ENCODE data around the gene OR2D2.
"Not testable (repeated sequence)": the region's sequence is repeated elsewhere in the genome, so short reads cannot be mapped to it uniquely, and the experiment has no call there.

OR2D2 gene

GRCh38 chr11:6892400-6892799, at the start of gene OR2D2:
Gene OR2D2 (minus strand): TSS chr11:6892500. CDS start chr11:6892500, 0 bp downstream.
- no peak for DNase-seq (ENCODE audit: extremely low read depth in 1 of 2, low read depth in 1 of 2)

DNA sequence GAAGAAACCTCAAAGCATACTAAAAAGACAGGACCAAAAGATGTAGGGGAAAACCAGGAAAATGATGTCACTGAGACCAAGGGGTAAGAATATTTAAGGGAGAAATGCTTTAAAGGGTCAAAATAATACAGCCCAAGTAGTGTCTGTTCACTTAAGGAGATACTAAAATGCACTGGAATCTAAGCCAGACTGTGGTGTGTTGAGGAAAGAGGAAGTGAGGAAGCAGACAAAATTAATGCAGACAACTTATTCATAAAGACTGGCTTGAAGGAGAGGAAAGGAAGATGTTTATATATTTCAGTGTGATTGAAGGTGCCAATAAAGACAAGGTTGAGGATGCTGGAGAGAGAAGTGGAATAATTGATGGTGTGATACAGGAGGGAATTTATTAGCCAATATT, 49.7 kb upstream of the OR2D2 start:
- DNase-seq (ENCODE audit: extremely low read depth in 1 of 2, low read depth in 1 of 2), result no peak

DNA sequence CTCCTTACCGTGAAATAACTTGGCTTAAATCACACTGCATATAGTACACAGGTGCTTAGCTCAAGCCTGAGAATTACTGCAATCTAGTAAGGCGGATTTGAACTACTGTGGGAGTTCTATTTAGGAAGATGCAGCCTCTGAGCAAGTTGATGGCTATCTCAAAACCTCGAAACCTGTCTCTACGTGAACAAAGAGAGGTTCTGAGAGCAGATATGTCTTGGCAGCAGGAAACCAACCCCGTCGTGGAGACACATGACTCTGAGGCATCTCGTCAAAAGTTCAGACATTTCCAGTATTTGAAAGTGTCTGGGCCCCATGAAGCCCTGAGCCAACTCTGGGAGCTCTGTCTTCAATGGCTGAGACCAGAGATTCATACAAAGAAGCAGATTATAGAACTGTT, 39.8 kb upstream of the OR2D2 start:
- DNase-seq (ENCODE audit: extremely low read depth in 1 of 2, low read depth in 1 of 2), result no peak

DNA sequence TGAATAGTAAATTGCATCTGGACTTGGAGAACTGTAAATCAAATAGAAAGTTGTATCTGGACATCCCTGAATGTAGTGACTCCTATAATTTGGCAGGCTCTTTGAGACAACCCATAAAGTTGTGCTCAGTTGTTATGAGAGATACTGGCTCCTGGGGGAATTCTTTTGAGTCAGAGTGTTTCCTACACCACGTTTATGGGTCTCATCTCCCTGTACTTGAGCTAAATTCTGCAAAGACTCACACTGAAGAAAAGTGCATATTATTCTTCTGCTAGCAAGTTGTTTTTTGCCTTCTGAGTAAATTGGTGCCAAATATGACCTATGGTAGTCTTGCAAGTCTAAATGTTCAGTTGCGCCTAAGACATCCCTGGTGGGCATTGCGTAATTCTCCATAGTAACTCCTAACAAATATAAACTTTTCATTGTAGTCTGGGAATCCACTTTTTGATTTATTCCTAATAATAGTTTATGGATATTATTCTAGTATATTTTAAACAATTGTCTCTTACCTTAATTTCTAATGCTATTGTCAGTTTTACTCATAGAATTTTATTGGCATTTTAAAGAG, 38.9 kb upstream of the OR2D2 start:
- no peak for DNase-seq (ENCODE audit: extremely low read depth in 1 of 2, low read depth in 1 of 2)

DNA sequence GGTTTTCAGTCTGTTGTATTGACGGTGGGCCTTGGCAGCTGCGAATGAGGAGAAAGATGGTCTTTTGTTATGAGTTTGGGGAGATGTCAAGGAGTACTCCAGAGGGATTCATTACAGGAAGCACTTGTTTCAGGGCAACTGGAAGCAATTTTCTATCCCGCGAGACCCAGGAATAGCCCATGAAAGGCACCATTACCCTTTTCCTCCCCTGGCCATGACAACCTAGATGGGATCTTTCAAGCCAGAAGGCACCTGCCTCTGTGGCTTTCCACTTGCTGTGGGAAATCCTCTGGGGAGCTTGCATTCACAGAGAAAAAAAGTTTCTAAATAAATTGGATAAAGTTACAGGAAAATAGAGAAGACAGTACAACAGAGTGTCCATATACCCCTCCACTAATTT, 36.6 kb upstream of the OR2D2 start:
- no peak for DNase-seq (ENCODE audit: extremely low read depth in 1 of 2, low read depth in 1 of 2)

DNA sequence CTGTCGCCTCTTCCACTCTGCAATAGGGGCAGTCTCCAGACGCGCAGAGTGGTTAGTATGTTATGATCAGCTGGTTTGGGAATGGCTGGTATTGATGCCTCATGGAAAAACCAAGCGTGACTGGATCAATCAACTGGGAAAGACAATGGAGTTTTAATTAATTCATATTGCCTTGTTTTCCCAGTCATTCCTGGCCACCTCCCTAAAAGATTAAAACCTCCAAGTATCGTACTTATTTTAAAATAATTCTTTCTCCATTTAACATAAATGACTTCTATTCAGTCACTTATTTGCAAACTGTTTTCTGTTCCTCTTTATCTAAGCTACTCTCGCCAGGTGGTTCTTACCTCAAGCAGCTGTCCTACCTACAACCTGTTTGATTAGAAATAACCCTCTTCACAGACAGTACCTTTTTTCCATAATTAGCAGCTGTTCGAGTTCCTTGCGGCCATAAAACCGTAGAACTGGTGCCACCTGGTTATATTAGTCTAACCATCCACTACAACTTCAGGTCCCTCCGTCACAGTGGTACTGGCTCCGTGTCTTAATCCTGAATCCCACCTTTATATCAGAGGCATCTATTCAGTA, 34.8 kb upstream of the OR2D2 start:
- DNase-seq (ENCODE audit: extremely low read depth in 1 of 2, low read depth in 1 of 2), result no peak

GRCh38 chr11:6926208-6927029, 34.1 kb upstream of the OR2D2 start, which contains the start of gene ZNF215:
Gene ZNF215 (plus strand): TSS chr11:6926426. CDS start chr11:6932273, 5,847 bp downstream.
- DNase-seq (ENCODE audit: extremely low read depth in 1 of 2, low read depth in 1 of 2), result no peak

DNA sequence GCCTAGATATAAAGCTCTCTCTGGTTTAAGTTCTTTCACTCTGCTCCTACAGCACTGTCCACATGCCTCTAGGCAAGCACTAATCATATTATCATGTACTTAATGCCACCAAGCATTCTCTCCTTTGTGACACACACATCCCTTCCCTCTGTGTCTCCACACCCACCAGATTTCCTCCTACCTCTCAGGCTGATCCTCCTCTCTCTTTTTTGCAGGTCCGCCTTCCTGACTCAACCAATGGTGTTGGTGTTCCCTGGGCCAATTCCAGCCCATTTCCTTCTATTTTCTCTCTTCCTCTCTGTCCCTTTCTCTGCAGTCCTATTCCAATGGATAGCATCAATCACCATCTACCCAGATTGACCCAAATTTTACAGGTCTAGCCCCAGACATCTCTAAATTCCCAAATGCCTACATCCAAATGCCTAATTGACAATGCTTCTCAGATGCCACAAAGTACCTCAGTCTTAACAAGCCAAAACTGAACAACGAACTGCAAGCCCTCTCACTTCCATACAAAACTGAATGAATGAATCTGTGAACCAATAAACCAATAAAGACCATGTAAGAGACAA, 33.4 kb upstream of the OR2D2 start:
- no peak for DNase-seq (ENCODE audit: extremely low read depth in 1 of 2, low read depth in 1 of 2)

- DNase-seq (ENCODE audit: extremely low read depth in 1 of 2, low read depth in 1 of 2), result no peak
Observed at GRCh38 chr11:6925007-6925577, 32.8 kb upstream of the OR2D2 start.

GRCh38 chr11:6920702-6921101, 28.4 kb upstream of the OR2D2 start, which contains the start of gene OR2D3:
Gene OR2D3 (plus strand): TSS chr11:6921002. CDS start chr11:6921002, 0 bp downstream.
- no peak for DNase-seq (ENCODE audit: extremely low read depth in 1 of 2, low read depth in 1 of 2)

GRCh38 chr11:6919698-6920097, 27.4 kb upstream of the OR2D2 start:
- DNase-seq (ENCODE audit: extremely low read depth in 1 of 2, low read depth in 1 of 2), result no peak

- no peak for DNase-seq (ENCODE audit: extremely low read depth in 1 of 2, low read depth in 1 of 2)
Observed at GRCh38 chr11:6911948-6912347, 19.6 kb upstream of the OR2D2 start.

- DNase-seq (ENCODE audit: extremely low read depth in 1 of 2, low read depth in 1 of 2), result no peak
Observed at GRCh38 chr11:6911378-6911777, 19.1 kb upstream of the OR2D2 start.

DNA sequence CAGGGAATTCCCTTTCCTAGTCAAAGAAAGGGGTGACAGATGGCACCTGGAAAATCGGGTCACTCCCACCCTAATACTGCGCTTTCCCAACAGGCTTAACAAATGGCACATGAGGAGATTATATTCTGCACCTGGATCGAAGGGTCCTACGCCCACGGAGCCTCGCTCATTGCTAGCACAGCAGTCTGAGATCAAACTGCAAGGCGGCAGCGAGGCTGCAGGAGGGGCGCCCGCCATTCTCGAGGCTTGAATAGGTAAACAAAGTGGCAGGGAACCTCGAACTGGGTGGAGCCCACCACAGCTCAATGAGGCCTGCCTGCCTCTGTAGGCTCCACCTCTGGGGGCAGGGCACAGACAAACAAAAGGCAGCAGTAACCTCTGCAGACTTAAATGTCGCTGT, 12.5 kb upstream of the OR2D2 start:
- DNase-seq (ENCODE audit: extremely low read depth in 1 of 2, low read depth in 1 of 2), result not testable (repeated sequence)

GRCh38 chr11:6900327-6900999, 8.2 kb upstream of the OR2D2 start:
- DNase-seq (ENCODE audit: extremely low read depth in 1 of 2, low read depth in 1 of 2), result no peak

DNA sequence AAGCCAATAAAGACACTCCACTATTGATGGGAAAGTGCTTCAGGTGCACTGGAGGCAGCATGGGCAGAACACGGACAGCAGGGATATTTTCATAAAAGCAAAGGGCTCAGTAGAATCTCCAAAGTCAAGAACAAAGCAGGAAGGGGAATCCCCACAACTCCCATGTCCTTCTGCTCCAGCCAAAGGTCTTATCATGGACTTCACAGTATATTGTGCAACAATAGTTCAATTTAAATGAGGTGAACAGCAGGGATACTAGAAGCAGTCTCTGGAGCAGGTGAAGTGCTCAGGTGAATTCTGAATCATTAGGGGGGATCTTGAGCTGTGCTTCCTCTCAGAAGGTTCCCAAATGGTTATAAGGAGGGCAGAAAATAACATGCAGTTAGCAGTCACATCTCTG, 6.6 kb upstream of the OR2D2 start:
- DNase-seq (ENCODE audit: extremely low read depth in 1 of 2, low read depth in 1 of 2), result no peak

- no peak for DNase-seq (ENCODE audit: extremely low read depth in 1 of 2, low read depth in 1 of 2)
Observed at GRCh38 chr11:6895010-6895409, 2.7 kb upstream of the OR2D2 start.

GRCh38 chr11:6894097-6894496, 1.8 kb upstream of the OR2D2 start:
- DNase-seq (ENCODE audit: extremely low read depth in 1 of 2, low read depth in 1 of 2), result no peak

GRCh38 chr11:6889835-6890234, 2.5 kb downstream of the OR2D2 start:
- no peak for DNase-seq (ENCODE audit: extremely low read depth in 1 of 2, low read depth in 1 of 2)

GRCh38 chr11:6888830-6889229, 3.5 kb downstream of the OR2D2 start:
- DNase-seq (ENCODE audit: extremely low read depth in 1 of 2, low read depth in 1 of 2), result no peak

- not testable (repeated sequence) for DNase-seq (ENCODE audit: extremely low read depth in 1 of 2, low read depth in 1 of 2)
Observed at GRCh38 chr11:6887711-6888110, 4.6 kb downstream of the OR2D2 start.
